Left ventricle myocardium inferior (tissue), 1 donor: ENCODE data around the gene RGS8. TPM values are rescaled to one million over a fixed set of nuclear protein-coding genes. Genes with fewer than 3 reads are reported as not detected.

Experiments
- DNase-seq: peaks from one replicate; pipeline ENCODE4 v3.0.0-alpha.2; 2020
- H3K27ac ChIP-seq: fragments of 200-600 bp; replicated peaks from 2 replicates; pipeline ENCODE4 v1.8.0; 2021
- H3K27me3 ChIP-seq: fragments of 200-600 bp; 2 replicates; pipeline ENCODE4 v1.8.0; 2021; ENCODE audit warnings: low read depth
- H3K36me3 ChIP-seq: fragments of 200-600 bp; 2 replicates; pipeline ENCODE4 v1.8.0; 2021
- H3K4me1 ChIP-seq: fragments of 200-600 bp; 2 replicates; pipeline ENCODE4 v1.8.0; 2021
- H3K4me3 ChIP-seq: fragments of 200-600 bp; 2 replicates; pipeline ENCODE4 v1.8.0; 2021; ENCODE audit warnings: mild to moderate bottlenecking, moderate library complexity
- H3K9me3 ChIP-seq: fragments of 200-600 bp; replicated peaks from 2 replicates; pipeline ENCODE4 v1.8.0; 2021
- intact Hi-C: fragments of 100-400 bp; cut with micrococcal nuclease; formaldehyde crosslinking; loops from one replicate; pipeline ENCODE4 v1.11.0; 2022
- total RNA-seq: library from RNA; stranded (reverse); fragmentation: NEBNext Ultra II Directional; extraction: Animal tissue kit (Norgen Biotek cat#: 25700); gene quantifications from one replicate; pipeline ENCODE4 v1.2.1, GENCODE V29; 2021
- TF ChIP-seq, protein P1 (sequence below): fragments of 200-600 bp; IDR thresholded peaks from 2 replicates; pipeline ENCODE4 v1.8.0; 2021; ENCODE audit warnings: antibody characterized with exemption, mild to moderate bottlenecking, borderline replicate concordance
- donor health status: DM: no; HTN: yes; CAD: no; lungs with severe emphysema.

Gene RGS8
- total RNA-seq, 1 donor from 2014 or later, result 0.05 TPM

GRCh38 chr1:182723200-182723599, 38.8 kb upstream of the RGS8 start:
- DNase-seq, result peak; percentile 67
- intact Hi-C loops, result no loop called here
- H3K36me3 ChIP-seq, result no peaks in the 10 kb centered on the region
- H3K27me3 ChIP-seq, result no peaks in the 10 kb centered on the region
- TF ChIP-seq, protein P1, sequence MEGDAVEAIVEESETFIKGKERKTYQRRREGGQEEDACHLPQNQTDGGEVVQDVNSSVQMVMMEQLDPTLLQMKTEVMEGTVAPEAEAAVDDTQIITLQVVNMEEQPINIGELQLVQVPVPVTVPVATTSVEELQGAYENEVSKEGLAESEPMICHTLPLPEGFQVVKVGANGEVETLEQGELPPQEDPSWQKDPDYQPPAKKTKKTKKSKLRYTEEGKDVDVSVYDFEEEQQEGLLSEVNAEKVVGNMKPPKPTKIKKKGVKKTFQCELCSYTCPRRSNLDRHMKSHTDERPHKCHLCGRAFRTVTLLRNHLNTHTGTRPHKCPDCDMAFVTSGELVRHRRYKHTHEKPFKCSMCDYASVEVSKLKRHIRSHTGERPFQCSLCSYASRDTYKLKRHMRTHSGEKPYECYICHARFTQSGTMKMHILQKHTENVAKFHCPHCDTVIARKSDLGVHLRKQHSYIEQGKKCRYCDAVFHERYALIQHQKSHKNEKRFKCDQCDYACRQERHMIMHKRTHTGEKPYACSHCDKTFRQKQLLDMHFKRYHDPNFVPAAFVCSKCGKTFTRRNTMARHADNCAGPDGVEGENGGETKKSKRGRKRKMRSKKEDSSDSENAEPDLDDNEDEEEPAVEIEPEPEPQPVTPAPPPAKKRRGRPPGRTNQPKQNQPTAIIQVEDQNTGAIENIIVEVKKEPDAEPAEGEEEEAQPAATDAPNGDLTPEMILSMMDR, result no peak
- H3K4me3 ChIP-seq, result no peak overlapping the region
- H3K27ac ChIP-seq, result peak overlapping the region; percentile 1
- H3K9me3 ChIP-seq, result no peaks in the 10 kb centered on the region
- no peaks in the 10 kb centered on the region for H3K4me1 ChIP-seq

- intact Hi-C loops, result no loop called here
- TF ChIP-seq, protein P1, result no peak
Measured at GRCh38 chr1:182721525-182721924, 37.1 kb upstream of the RGS8 start.

GRCh38 chr1:182720463-182720862, 36.1 kb upstream of the RGS8 start:
- TF ChIP-seq, protein P1, result peak; percentile 26
- Histone ChIP-seq H3K36me3 (no peaks in the 10 kb centered on the region), H3K27me3 (no peaks in the 10 kb centered on the region), H3K9me3 (no peaks in the 10 kb centered on the region), H3K4me3 (no peak overlapping the region), H3K27ac (no peak overlapping the region), H3K4me1 (no peaks in the 10 kb centered on the region)
- intact Hi-C loops, result no loop called here
- DNase-seq, result no peak

More at GRCh38 chr1:182721525-182721924, 37.1 kb upstream of the RGS8 start:
- Histone ChIP-seq H3K9me3 (no peaks in the 10 kb centered on the region), H3K27me3 (no peaks in the 10 kb centered on the region), H3K36me3 (no peaks in the 10 kb centered on the region), H3K4me1 (no peaks in the 10 kb centered on the region), H3K27ac (no peak overlapping the region), H3K4me3 (no peak overlapping the region)
- no peak for DNase-seq

- intact Hi-C loops, result no loop called here
- Histone ChIP-seq H3K36me3 (no peaks in the 10 kb centered on the region), H3K4me3 (no peak overlapping the region), H3K9me3 (no peaks in the 10 kb centered on the region), H3K4me1 (no peaks in the 10 kb centered on the region), H3K27me3 (no peaks in the 10 kb centered on the region), H3K27ac (no peak overlapping the region)
- TF ChIP-seq, protein P1, result no peak
- DNase-seq, result no peak
Measured at GRCh38 chr1:182719553-182719952, 35.2 kb upstream of the RGS8 start.

GRCh38 chr1:182718311-182718710, 33.9 kb upstream of the RGS8 start:
- intact Hi-C loops, result no loop called here
- Histone ChIP-seq H3K4me3 (no peak overlapping the region), H3K27ac (no peak overlapping the region), H3K9me3 (no peaks in the 10 kb centered on the region), H3K36me3 (no peaks in the 10 kb centered on the region), H3K27me3 (no peaks in the 10 kb centered on the region), H3K4me1 (no peaks in the 10 kb centered on the region)
- TF ChIP-seq, protein P1, result no peak
- DNase-seq, result no peak
